H1 (cell line): ENCODE data around the gene MRPL16. TPM values are rescaled to one million over a fixed set of nuclear protein-coding genes. Genes with fewer than 3 reads are reported as not detected.
"Not testable (repeated sequence)": the region's sequence is repeated elsewhere in the genome, so short reads cannot be mapped to it uniquely, and the experiment has no call there.

ENCODE experiments used
- CTCF ChIA-PET: fragments of 300-600 bp; sonication (Branson Sonifier 250); formaldehyde crosslinking; loops from one replicate; lab custom pipeline; 2021; ENCODE audit not compliant: partially characterized antibody; lab: Charles Lee
- POLR2A ChIA-PET: fragments of 300-600 bp; sonication (Branson Sonifier 250); formaldehyde crosslinking; loops from one replicate; lab custom pipeline; 2021; ENCODE audit warnings: inconsistent platforms; ENCODE audit not compliant: partially characterized antibody; lab: Charles Lee
- DNase-seq, 2 experiments: peaks; one replicate each; pipeline versions ENCODE4 v3.0.0 to v3.0.0-alpha.2; 2010 to 2022; ENCODE audit warnings: low spot score in 2 of 2, low read depth in 1 of 2, mixed read lengths in 1 of 2
- FAIRE-seq: peaks from 2 replicates; lab custom pipeline; 2011; peaks lifted over from hg19 to GRCh38; lab: Jason Lieb, UNC
- H2AFZ ChIP-seq: 2 replicates; pipeline ENCODE4 v1.8.1; 2012; ENCODE audit warnings: low read length, inconsistent platforms
- H2AK5ac ChIP-seq: 2 replicates; pipeline ENCODE4 v1.6.1; 2013; ENCODE audit warnings: low read depth, low read length
- H2BK120ac ChIP-seq: replicated peaks from 2 replicates; pipeline ENCODE3; 2013; ENCODE audit warnings: low read depth, low read length, inconsistent platforms
- H2BK12ac ChIP-seq: 2 replicates; pipeline ENCODE4 v1.6.1; 2013; ENCODE audit warnings: low read depth, low read length
- H2BK15ac ChIP-seq: 2 replicates; pipeline ENCODE4 v1.6.1; 2013; ENCODE audit warnings: low read length
- H2BK20ac ChIP-seq: 2 replicates; pipeline ENCODE4 v1.6.1; 2013; ENCODE audit warnings: low read length
- H2BK5ac ChIP-seq: 2 replicates; pipeline ENCODE4 v1.6.1; 2013; ENCODE audit warnings: low read depth, low read length
- H3K14ac ChIP-seq: 2 replicates; pipeline ENCODE4 v1.6.1; 2013; ENCODE audit warnings: inconsistent platforms; ENCODE audit not compliant: insufficient read length
- H3K18ac ChIP-seq: 2 replicates; pipeline ENCODE4 v1.6.1; 2013; ENCODE audit warnings: low read length; ENCODE audit errors: extremely low read depth
- H3K23ac ChIP-seq: 2 replicates; pipeline ENCODE4 v1.6.1; 2013; ENCODE audit warnings: inconsistent platforms; ENCODE audit not compliant: insufficient read length
- H3K23me2 ChIP-seq: 2 replicates; pipeline ENCODE4 v1.6.1; 2013; ENCODE audit warnings: low read depth, low read length
- H3K27ac ChIP-seq: 2 replicates; pipeline ENCODE4 v1.6.1; 2011; ENCODE audit warnings: low read depth, low read length, inconsistent platforms
- H3K27me3 ChIP-seq, 4 experiments: replicated peaks in 1 of 4; 1 replicate in 1 of 4; 2 replicates in 3 of 4; pipeline versions ENCODE4 v1.6.1 to v1.8.1; 2011 to 2013; ENCODE audit warnings: low read length in 3 of 4, mild to moderate bottlenecking in 3 of 4, inconsistent platforms in 2 of 4, mixed read lengths in 2 of 4, moderate library complexity in 1 of 4; ENCODE audit not compliant: control insufficient read depth in 3 of 4, insufficient read depth in 3 of 4; ENCODE audit errors: extremely low read depth in 1 of 4
- H3K36me3 ChIP-seq, 4 experiments: 2 replicates each; pipeline versions ENCODE4 v1.6.1 to v1.8.1; 2011 to 2013; ENCODE audit warnings: mild to moderate bottlenecking in 4 of 4, low read length in 3 of 4, moderate library complexity in 2 of 4, control low read depth in 1 of 4, inconsistent platforms in 1 of 4; ENCODE audit not compliant: insufficient read depth in 4 of 4, control insufficient read depth in 2 of 4
- H3K4ac ChIP-seq: replicated peaks from 2 replicates; pipeline ENCODE3; 2013; ENCODE audit warnings: low read length, low read depth, mixed read lengths, inconsistent platforms; ENCODE audit not compliant: insufficient read length
- H3K4me1 ChIP-seq, 4 experiments: replicated peaks in 1 of 4; 1 replicate in 1 of 4; 2 replicates in 3 of 4; pipeline versions ENCODE4 v1.6.1 to v1.8.1; 2011 to 2013; ENCODE audit warnings: low read length in 3 of 4, inconsistent platforms in 2 of 4, mixed read lengths in 1 of 4; ENCODE audit not compliant: insufficient read depth in 4 of 4, control insufficient read depth in 3 of 4
- H3K4me2 ChIP-seq, 2 experiments: 2 replicates each; pipeline versions ENCODE4 v1.6.1 to v1.8.1; 2011 to 2013; ENCODE audit warnings: low read depth in 2 of 2, low read length in 2 of 2, control low read depth in 1 of 2, inconsistent platforms in 1 of 2, mild to moderate bottlenecking in 1 of 2; ENCODE audit not compliant: insufficient read depth in 1 of 2
- H3K4me3 ChIP-seq, 4 experiments: fragments of 200-600, 300-600 bp in 1 of 4; sonication (generic), shearing (Covaris generic), sonication (Bioruptor Twin) in 1 of 4; 2 replicates each; pipeline versions ENCODE4 v1.5.1 to v1.8.1; 2011 to 2016; ENCODE audit warnings: low read length in 4 of 4, low read depth in 3 of 4, control low read depth in 2 of 4, inconsistent platforms in 2 of 4, mild to moderate bottlenecking in 2 of 4, mixed read lengths in 1 of 4, moderate library complexity in 1 of 4; ENCODE audit not compliant: insufficient read depth in 2 of 4; ENCODE audit errors: extremely low read depth in 1 of 4
- H3K56ac ChIP-seq: replicated peaks from 2 replicates; pipeline ENCODE3; 2013; ENCODE audit warnings: low read depth, mild to moderate bottlenecking, mixed read lengths, low read length, inconsistent platforms; ENCODE audit not compliant: insufficient read length
- H3K79me1 ChIP-seq: 2 replicates; pipeline ENCODE4 v1.6.1; 2013; ENCODE audit warnings: low read depth, low read length, control low read depth
- H3K79me2 ChIP-seq, 2 experiments: 2 replicates each; pipeline versions ENCODE4 v1.6.1 to v1.8.1; 2012 to 2013; ENCODE audit warnings: low read length in 2 of 2, mild to moderate bottlenecking in 2 of 2, inconsistent platforms in 1 of 2; ENCODE audit not compliant: insufficient read depth in 2 of 2, control insufficient read depth in 1 of 2
- H3K9ac ChIP-seq, 4 experiments: replicated peaks in 1 of 4; 1 replicate in 1 of 4; 2 replicates in 3 of 4; pipeline versions ENCODE4 v1.6.1 to v1.8.1; 2011 to 2013; ENCODE audit warnings: low read depth in 3 of 4, low read length in 3 of 4, control low read depth in 2 of 4, mild to moderate bottlenecking in 2 of 4, moderate library complexity in 2 of 4, inconsistent platforms in 1 of 4; ENCODE audit errors: extremely low read depth in 1 of 4
- H3K9me3 ChIP-seq, 2 experiments: 2 replicates each; pipeline versions ENCODE4 v1.6.1 to v1.8.1; 2012 to 2013; ENCODE audit warnings: mild to moderate bottlenecking in 2 of 2, moderate library complexity in 2 of 2, control low read depth in 1 of 2, inconsistent platforms in 1 of 2, low read depth in 1 of 2, low read length in 1 of 2, mixed read lengths in 1 of 2; ENCODE audit not compliant: insufficient read depth in 2 of 2
- H4K20me1 ChIP-seq, 2 experiments: replicated peaks in 1 of 2; 2 replicates each; pipeline versions ENCODE3 to v1.8.1; 2011 to 2013; ENCODE audit warnings: inconsistent platforms in 2 of 2, low read length in 2 of 2, mild to moderate bottlenecking in 1 of 2; ENCODE audit not compliant: insufficient read depth in 2 of 2, control insufficient read depth in 1 of 2
- H4K5ac ChIP-seq: 2 replicates; pipeline ENCODE4 v1.6.1; 2013; ENCODE audit warnings: low read length, low read depth, mixed read lengths, inconsistent platforms; ENCODE audit not compliant: insufficient read length
- H4K8ac ChIP-seq: 2 replicates; pipeline ENCODE4 v1.8.0; 2013; ENCODE audit warnings: mild to moderate bottlenecking, moderate library complexity, low read length, inconsistent platforms; ENCODE audit not compliant: insufficient read depth; ENCODE audit errors: extremely low read depth
- H4K91ac ChIP-seq: replicated peaks from 2 replicates; pipeline ENCODE3; 2013; ENCODE audit warnings: low read length, mixed read lengths, inconsistent platforms; ENCODE audit not compliant: insufficient read length
- WGBS, 2 experiments: shearing (Covaris generic) in 1 of 2; methylation state at CpG; one replicate each; pipeline versions ENCODE4 v1.1.6 to v1.1.7; 2013 to 2015; ENCODE audit warnings: low lambda C conversion rate in 2 of 2, mixed read lengths in 2 of 2, inconsistent platforms in 1 of 2, low coverage in 1 of 2, missing lambda C conversion rate in 1 of 2; ENCODE audit not compliant: insufficient replicate concordance in 2 of 2, insufficient coverage in 1 of 2, insufficient read length in 1 of 2; ENCODE audit errors: extremely low coverage in 1 of 2, missing lambda C conversion rate in 1 of 2; 5-methylcytosine and 5-hydroxymethylcytosine counted together
- polyA plus RNA-seq, 7 experiments: library from polyadenylated mRNA; depleted of rRNA in 3 of 7; stranded (reverse) in 5 of 7; unstranded in 2 of 7; fragments of >200 nt in 5 of 7; fragments of 200-250 nt in 2 of 7; gene quantifications; 1 replicate in 5 of 7; 2 replicates in 1 of 7; 4 replicates in 1 of 7; pipeline versions ENCODE4 v1.2.1 to v1.2.3, GENCODE V29; 2011 to 2013; ENCODE audit warnings: missing spikeins in 2 of 7, mixed read lengths in 2 of 7
- total RNA-seq: library from RNA; stranded (reverse); fragmentation: NEBNext Ultra II Directional; extraction: Animal tissue kit (Norgen Biotek cat#: 25700); gene quantifications from 2 replicates; pipeline ENCODE4 v1.2.1, GENCODE V29; 2021

The MRPL16 gene
- total and polyA plus RNA-seq, 2 of the 8 experiments (the other 6 are each of a cell fraction or from before 2014, with no cell fraction given), result 69.2 to 79.8 TPM

GRCh38 chr11:59848439-59848838 lies 37.9 kb upstream of the MRPL16 start:
- H2BK5ac ChIP-seq, H3K4me3 ChIP-seq, H3K18ac ChIP-seq, H2BK12ac ChIP-seq, H3K4me2 ChIP-seq, H3K27me3 ChIP-seq, H3K9ac ChIP-seq, FAIRE-seq, H3K23ac ChIP-seq, H2BK20ac ChIP-seq, H4K8ac ChIP-seq, H4K5ac ChIP-seq, DNase-seq, H3K23me2 ChIP-seq, H3K79me1 ChIP-seq, H3K79me2 ChIP-seq, H4K91ac ChIP-seq, H2AK5ac ChIP-seq, H3K4ac ChIP-seq, H3K4me1 ChIP-seq, H4K20me1 ChIP-seq, H2BK120ac ChIP-seq, H3K56ac ChIP-seq, H3K36me3 ChIP-seq, H3K14ac ChIP-seq, H2AFZ ChIP-seq, H2BK15ac ChIP-seq, H3K27ac ChIP-seq, POLR2A ChIA-PET, H3K9me3 ChIP-seq: not testable (repeated sequence)
- 87% methylated on average over 6 of the region's 6 CpGs; no CpG with 5 or more reads in 1 of the 2 experiments for WGBS, 2 experiments
- CTCF ChIA-PET, result interaction anchor here (0.9 to 1.3 kb wide), 2 partner anchors 9 to 18 kb away, joined by 3 to 4 read pairs; no protein-coding TSS in a partner anchor
